Hematopoietic multipotent progenitor cell (in vitro differentiated cells): ENCODE data around the gene TIMM10. TPM values are rescaled to one million over a fixed set of nuclear protein-coding genes. Genes with fewer than 3 reads are reported as not detected.

ENCODE experiments used
- DNase-seq, 3 donors: peaks; one replicate each; pipeline ENCODE4 v3.0.0-alpha.2; 2011 to 2015; ENCODE audit warnings: low read depth in 2 of 3, low spot score in 2 of 3
- total RNA-seq: library from RNA; depleted of rRNA; stranded (reverse); fragments of >200 nt; gene quantifications from one replicate; pipeline ENCODE4 v1.2.3, GENCODE V29; 2012

The TIMM10 gene
- 29.4 TPM for total RNA-seq

DNA sequence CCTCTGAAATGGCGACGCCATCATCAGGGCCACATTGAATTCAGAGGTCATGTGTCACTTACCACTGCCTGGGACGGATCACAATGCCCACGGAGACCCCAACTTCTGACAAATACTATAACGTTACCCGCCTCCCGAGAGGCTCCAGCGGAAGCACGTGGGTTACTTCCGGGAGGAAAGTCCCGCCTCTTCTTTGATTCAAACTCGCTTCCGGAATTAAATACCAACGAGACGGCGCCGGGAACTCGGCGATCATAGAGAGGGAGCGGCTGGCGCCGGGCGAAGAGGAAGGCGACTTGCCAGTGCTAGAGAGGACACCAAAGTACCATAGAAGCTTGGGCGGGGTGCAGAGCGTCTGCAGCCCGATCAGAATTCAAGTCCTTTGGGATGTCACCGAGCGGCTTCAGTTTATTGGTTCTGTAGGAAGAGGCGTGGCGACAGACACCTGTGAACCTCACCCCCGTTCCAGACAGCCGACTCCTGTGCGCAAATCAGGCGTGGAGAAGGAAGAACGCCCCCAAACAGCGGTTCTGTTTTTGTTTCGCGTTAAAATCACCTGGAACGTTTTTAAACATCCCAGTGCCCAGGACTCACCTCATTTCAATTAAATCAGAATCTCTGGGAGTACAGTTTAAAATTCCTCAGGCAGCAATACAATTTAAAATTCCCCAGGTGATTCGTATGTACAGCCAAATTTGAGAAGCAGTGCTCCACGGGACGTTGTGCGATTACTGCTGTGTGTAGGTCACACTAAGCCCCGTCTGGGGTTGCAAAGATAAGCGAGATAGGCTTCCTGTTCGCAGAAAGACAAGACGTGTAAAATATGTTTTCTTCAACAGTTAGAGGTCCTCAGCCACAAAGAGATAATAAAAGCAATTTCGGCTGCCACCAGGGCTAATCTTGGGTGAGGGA is at the start of gene TIMM10:
Gene TIMM10 (minus strand): TSS at position 159 of the 912 bp plus-strand sequence. CDS start 565 bp downstream, outside the sequence.
- DNase-seq = peak; percentile 85 to 97 (median 96)

GRCh38 chr11:57574061-57574460 is 43.5 kb upstream of the TIMM10 start:
- no peak for DNase-seq

DNA sequence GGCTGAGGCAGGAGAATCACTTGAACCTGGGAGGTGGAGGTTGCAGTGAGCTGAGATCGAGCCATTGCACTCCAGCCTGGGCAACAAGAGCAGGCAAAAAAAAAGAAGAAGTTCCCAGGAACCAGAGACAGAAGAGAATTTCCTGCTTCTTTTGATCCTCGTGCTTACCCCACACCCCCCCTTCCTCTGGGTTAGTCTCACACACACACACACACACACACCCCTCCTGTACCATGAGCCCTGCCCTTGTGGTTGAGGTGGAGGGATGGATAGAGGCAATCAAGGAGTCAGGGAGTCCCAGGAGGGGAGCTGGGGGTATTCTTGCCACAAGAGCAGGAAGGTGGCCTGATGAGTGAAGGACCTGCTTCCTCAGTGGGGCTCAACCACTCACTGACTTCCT is 41.1 kb upstream of the TIMM10 start:
- DNase-seq = peak in 1 of 3 donors; percentile 44

GRCh38 chr11:57568330-57568766 is 37.8 kb upstream of the TIMM10 start:
- DNase-seq = peak in 2 of 3 donors; percentile 82 to 90

DNA sequence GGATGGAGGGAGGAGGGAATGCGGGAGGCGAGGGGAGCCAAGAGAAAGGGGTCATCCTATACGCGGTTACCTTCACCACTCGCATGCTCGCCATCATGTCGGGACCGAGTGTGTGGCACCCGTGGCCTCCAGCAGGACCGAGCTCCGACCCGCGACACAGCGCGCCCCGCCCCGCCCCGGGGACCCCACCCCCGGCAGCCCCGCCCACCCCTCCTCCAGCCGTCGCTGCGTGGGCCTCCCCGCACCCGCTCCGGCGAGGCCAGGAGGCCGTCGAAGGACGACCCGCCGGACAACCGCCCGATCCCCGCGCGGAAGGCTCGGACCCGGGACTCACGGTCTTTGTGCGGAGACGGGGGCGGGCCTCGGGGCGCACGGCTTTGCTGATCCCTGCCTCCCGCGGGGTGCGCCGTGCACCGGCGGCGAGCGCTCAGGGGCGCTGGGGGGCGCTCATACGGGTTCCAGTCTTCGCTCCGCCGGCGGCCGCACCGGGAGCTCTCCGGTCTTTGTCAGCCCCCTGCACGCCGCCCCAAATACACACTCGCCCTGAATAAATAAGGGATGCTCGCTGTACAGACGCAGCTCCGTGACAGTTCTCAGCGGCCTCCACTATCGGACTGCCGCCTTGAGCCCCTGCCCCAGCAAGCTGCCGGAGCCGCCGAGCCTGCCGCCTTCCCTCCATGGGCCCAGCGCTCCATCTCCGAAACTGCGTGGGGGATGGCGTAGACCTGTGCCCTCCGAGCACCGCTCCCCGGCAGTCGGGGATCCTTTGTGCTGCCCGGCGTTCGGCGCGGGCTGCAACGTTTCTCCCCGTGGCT is 37.2 kb upstream of the TIMM10 start, which contains the start of gene UBE2L6:
Gene UBE2L6 (minus strand): TSS at position 158 of the 815 bp plus-strand sequence. CDS start 61 bp downstream, at position 97.
- DNase-seq = peak in 2 of 3 donors; percentile 64 to 82

DNA sequence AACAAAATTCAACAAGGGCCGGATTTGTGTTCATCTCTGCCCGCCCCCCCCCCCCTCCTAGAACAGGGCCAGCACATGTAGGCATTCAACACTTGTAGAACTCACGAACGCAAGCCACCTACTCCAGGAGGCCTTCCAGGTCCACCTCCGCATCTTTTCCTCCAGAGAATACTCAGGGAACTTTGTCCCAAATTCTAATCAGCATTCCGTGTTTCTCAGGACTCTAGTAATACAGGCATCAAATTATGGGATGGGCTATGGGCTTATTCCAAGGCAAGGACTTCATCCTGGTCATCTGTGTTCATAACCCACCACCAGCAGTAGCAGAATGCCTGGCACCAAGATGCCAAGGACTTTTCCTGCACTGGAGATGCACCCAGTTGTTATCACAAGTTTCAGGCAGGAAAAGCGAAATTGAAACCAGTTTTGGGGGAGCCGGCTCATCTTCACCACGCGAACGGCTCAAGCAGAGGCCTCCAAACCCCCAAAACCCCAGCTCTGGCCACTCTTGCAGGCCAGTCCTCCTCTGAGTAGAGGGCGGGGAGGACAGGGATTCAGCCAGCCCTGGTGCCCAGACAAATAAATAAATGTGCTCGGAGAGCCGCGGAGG is 36.5 kb upstream of the TIMM10 start:
- peak in 1 of 3 donors; percentile 31 for DNase-seq

DNA sequence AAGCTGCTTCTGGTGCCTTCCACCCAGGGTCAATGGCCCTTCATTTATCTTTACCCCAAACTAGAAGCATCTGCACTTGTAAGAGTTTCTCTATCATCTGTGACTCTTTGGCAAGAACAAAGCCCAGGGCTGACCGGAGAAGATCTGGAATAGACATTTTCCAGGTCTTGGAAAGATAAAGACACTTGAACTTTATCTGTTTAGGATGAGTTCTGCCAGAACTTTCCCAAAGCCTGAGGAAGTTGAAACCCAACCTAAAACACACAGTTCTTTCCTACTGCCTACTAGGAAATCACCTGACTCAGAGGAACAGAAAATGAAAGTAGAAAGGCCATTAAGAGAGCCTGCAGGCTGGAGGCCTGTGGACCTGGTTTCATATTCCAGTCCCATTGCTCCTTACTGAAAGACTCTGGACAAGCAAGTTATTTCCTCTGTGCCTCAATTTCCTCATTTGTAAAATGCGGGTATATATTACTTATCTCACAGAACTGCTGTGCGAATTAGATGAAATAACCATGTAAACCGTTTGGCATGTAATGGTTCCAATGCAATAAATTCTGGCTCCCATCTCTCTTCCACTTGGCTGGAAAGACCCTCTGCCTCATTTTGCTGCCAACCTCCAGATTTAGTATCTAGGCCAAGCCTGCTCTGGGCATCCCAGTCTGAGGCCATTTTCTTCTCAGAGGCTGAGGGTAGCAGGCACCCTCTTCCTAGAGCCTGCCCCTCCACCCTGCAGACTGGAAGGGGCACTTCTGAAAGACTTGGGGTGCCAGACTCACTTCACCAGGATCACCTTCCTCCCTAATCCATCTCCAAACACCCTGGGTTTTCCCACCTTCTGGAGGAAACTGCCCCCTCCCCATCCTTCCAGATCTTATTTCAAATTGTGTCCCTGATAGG is 35.7 kb upstream of the TIMM10 start:
- peak in 2 of 3 donors; percentile 52 to 60 for DNase-seq

DNA sequence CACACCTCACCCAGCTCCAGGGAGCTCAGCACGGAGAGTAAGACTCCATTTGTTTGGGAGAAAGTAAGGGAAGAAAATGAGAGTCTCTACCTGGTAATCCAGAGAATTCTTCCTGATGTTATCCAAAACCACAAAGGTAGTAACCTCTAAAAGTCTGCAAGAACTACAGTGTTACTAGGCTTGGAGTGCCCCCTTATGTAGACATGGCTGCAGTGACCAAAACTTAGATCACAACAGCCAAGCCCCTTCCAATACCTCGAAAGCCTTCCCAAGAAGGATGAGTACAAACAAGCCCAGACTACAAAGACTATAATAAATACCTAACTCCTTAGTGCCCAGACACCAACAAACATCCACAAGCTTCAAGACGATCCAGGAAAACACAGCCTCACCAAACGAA is 32.0 kb upstream of the TIMM10 start:
- no peak for DNase-seq

- DNase-seq = no peak
Observed at GRCh38 chr11:57560146-57560545, 29.6 kb upstream of the TIMM10 start.

- DNase-seq = no peak
Observed at GRCh38 chr11:57556041-57556440, 25.5 kb upstream of the TIMM10 start.

- DNase-seq = no peak
Observed at GRCh38 chr11:57555393-57555792, 24.8 kb upstream of the TIMM10 start.

- DNase-seq = no peak
Observed at GRCh38 chr11:57552479-57552878, 21.9 kb upstream of the TIMM10 start.

DNA sequence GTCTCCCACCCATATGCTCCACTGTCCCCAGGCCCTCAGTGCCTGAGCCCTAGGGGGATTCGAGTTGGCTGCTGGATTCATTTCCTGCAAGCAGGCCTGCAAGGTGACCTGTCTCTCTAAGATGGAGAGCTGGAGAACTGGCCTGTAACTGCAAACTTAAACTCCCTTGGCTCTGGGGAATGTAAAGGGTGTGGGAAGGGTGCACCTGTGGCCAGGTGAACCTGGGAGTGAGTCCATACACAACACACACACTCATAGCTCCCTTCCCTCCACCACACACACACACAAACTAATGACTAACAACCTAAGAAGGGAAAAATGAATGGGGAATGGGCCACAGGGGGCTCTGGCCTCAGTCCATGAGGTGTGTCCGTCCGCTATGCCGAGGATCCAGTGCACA is 21.4 kb upstream of the TIMM10 start:
- no peak for DNase-seq

DNA sequence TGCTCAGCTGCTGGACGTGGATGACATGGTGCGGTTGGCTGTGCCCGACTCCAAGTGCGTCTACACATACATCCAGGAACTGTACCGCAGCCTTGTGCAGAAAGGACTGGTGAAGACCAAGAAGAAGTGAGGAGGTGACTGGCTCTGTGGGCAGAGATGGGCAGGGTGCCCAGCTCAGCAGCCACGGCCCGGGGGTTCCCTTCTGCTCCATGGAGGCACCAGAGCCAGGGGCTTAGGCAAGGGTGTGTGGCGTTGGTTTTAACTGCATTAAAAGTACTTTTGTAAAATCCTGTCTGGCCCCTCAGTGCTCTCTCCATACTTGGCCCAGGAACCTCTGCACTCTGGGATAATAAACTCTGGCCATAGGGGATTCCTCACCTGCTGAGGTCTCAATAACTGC is 19.4 kb upstream of the TIMM10 start:
- no peak for DNase-seq

DNA sequence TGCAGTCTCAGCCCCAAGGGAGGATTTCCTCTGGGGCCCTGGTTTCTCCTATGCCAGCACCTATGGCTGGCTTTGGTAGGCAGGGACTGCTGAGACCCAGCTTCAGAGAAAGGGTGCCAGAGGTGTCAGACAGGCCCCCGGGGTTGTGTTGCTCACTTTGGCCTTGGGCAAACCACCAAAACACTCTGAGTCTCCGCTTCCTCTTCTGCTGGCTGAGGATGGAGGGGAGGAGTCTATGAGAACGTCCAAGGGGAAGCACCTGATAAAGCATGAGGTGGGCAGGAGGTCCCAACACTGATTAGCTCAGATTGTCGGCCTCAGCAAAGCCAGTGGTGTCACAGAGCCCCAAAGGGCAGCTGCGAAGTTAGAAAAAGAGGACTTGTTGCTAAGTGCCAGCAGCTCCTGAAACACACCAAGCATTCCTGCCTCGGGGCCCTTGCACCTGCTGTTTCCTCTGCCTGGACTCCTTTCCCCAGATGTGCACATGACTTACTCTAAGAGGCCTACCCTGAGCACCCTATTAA is 17.4 kb upstream of the TIMM10 start:
- DNase-seq = peak in 2 of 3 donors; percentile 65 to 80

GRCh38 chr11:57546869-57547475 is 16.4 kb upstream of the TIMM10 start:
- DNase-seq = no peak

DNA sequence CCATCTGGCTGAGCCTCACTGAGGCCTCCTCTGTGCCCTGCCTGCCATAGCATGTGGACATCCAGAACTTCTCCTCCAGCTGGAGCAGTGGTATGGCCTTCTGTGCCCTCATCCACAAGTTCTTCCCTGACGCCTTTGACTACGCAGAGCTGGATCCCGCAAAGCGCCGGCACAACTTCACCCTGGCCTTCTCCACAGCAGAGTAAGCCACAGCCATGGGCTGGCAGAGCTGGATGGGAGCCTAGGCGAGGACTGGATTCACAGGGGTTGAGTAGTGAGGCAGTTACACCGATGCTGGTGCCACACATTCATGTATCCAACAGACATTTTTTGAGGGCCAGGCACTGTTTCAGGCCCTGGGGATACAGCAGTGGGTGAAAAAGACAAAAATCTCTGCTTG is 15.9 kb upstream of the TIMM10 start:
- no peak for DNase-seq

DNA sequence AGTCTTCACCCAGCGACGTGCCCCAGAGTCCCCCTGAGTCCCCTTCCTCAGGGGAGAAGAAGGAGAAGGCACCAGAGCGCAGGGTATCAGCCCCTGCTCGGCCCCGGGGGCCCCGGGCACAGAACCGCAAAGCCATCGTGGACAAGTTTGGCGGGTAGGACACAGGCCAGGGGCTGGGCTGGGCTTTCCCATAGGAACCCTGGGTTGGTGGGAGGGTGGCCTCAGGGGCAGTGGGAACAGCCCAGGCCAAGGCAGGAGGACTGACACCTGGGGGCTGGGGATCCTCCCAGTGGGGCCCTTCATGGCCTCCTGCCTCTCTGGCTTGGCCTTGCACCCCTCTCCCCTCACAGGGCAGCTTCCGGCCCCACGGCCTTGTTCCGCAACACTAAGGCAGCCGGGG is 15.3 kb upstream of the TIMM10 start:
- DNase-seq = no peak

GRCh38 chr11:57544566-57544965 is 14.0 kb upstream of the TIMM10 start:
- DNase-seq = no peak
